ENCODE results near the gene ZYX.

DNA sequence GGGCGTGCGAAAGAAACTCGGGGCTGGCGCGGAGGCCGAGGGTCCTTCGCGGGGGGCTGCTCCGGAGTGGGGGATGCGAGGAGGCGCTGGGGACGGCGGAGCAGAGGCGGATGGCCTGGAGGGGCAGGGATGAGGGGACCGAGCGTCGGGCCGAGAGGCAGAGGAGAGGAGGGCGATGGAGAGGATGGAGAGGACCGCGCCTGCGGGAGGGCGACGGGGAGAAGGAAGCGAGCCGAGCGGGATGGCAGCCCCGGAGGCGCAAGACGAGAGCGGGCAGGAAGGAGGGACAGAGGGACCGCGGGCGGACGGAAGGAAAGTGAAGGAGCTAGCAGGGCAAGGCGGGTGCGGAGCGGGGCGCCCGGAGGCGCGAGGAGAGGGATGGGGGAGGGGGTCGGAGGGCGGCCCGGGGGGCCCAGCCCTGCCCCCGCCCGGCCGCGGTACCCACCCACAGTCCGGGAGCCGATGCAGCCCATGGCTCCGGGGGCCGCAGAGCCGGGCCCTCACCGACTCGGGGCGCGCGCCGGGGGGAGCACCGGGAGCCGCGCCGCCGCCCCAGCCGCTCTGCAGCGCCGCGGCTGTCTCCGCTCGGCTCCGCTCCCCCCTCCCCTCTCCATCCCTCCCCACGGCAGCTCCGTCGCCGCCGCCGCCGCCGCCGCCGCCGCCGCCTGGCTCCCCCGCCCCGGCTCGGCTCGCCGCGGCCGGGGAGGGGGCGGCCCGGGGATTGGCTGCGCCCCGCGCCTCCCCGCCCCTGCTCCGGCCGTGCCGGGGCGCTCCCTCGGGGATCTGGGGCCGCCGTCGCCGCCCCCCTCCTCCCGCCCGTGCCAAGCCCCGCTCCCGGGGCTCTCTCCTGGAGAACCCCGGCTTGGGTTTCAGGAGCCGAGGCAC lies 18.8 kb upstream of the ZYX start, which contains the start of gene FAM131B:
- TF ChIP-seq, protein P1, sequence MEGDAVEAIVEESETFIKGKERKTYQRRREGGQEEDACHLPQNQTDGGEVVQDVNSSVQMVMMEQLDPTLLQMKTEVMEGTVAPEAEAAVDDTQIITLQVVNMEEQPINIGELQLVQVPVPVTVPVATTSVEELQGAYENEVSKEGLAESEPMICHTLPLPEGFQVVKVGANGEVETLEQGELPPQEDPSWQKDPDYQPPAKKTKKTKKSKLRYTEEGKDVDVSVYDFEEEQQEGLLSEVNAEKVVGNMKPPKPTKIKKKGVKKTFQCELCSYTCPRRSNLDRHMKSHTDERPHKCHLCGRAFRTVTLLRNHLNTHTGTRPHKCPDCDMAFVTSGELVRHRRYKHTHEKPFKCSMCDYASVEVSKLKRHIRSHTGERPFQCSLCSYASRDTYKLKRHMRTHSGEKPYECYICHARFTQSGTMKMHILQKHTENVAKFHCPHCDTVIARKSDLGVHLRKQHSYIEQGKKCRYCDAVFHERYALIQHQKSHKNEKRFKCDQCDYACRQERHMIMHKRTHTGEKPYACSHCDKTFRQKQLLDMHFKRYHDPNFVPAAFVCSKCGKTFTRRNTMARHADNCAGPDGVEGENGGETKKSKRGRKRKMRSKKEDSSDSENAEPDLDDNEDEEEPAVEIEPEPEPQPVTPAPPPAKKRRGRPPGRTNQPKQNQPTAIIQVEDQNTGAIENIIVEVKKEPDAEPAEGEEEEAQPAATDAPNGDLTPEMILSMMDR (IDR thresholded peaks at IDR 0.05; ENCODE audit: insufficient read depth, low read length, poor library complexity, severe bottlenecking): no peak
- TF ChIP-seq EZH2phosphoT487 (conservative IDR thresholded peaks at IDR 0.05; ENCODE audit: low read length): no peak

Measured in SU-DHL-6 (cell line).